SW 1271 (cell line): ENCODE data around the gene SYNPO2.
"Not testable (repeated sequence)": the region's sequence is repeated elsewhere in the genome, so short reads cannot be mapped to it uniquely, and the experiment has no call there.

Experiments used
- DNase-seq, 2 experiments: peaks; one replicate each; lab custom pipeline; 2025; lab: John Stamatoyannopoulos, UW

Gene SYNPO2

GRCh38 chr4:119032921-119033685 is 144.4 kb downstream of the SYNPO2 start:
- no peak for DNase-seq

GRCh38 chr4:119034276-119035008 is 145.8 kb downstream of the SYNPO2 start:
- DNase-seq = no peak

GRCh38 chr4:119035951-119036737 is 147.5 kb downstream of the SYNPO2 start:
- DNase-seq = no peak

- DNase-seq = no peak
Measured at GRCh38 chr4:119037709-119038108, 149.1 kb downstream of the SYNPO2 start.

GRCh38 chr4:119038116-119038841 is 149.6 kb downstream of the SYNPO2 start:
- DNase-seq = no peak

- DNase-seq = no peak
Measured at GRCh38 chr4:119039160-119039559, 150.5 kb downstream of the SYNPO2 start.

GRCh38 chr4:119039779-119040178 is 151.1 kb downstream of the SYNPO2 start:
- DNase-seq = no peak

- DNase-seq = no peak
Measured at GRCh38 chr4:119040261-119040660, 151.6 kb downstream of the SYNPO2 start.

- no peak for DNase-seq
Measured at GRCh38 chr4:119040694-119041185, 152.1 kb downstream of the SYNPO2 start.

- DNase-seq = no peak
Measured at GRCh38 chr4:119041396-119041795, 152.7 kb downstream of the SYNPO2 start.

GRCh38 chr4:119041951-119042560 is 153.4 kb downstream of the SYNPO2 start:
- peak in 1 of 2 experiments; percentile 44 for DNase-seq

GRCh38 chr4:119046263-119046662 is 157.6 kb downstream of the SYNPO2 start:
- DNase-seq = no peak

GRCh38 chr4:119047059-119047458 is 158.4 kb downstream of the SYNPO2 start:
- not testable (repeated sequence) for DNase-seq

- no peak for DNase-seq
Measured at GRCh38 chr4:119048446-119048845, 159.8 kb downstream of the SYNPO2 start.

- DNase-seq = no peak
Measured at GRCh38 chr4:119049342-119049741, 160.7 kb downstream of the SYNPO2 start.

GRCh38 chr4:119050527-119051090 is 162.0 kb downstream of the SYNPO2 start:
- DNase-seq = no peak

- DNase-seq = no peak
Measured at GRCh38 chr4:119053245-119053644, 164.6 kb downstream of the SYNPO2 start.

- no peak for DNase-seq
Measured at GRCh38 chr4:119053997-119054396, 165.3 kb downstream of the SYNPO2 start.

GRCh38 chr4:119057417-119057816 is 168.8 kb downstream of the SYNPO2 start:
- no peak for DNase-seq

GRCh38 chr4:119059221-119059620 is 170.6 kb downstream of the SYNPO2 start:
- DNase-seq = no peak

- DNase-seq = not testable (repeated sequence)
Measured at GRCh38 chr4:119067125-119067524, 178.5 kb downstream of the SYNPO2 start.
